H1 (cell line): ENCODE measurements around the gene STX4. TPM values are rescaled to one million over a fixed set of nuclear protein-coding genes. Genes with fewer than 3 reads are reported as not detected.

Source experiments
- KDM4A ChIP-seq: IDR thresholded peaks from one replicate; pipeline ENCODE4 v1.7.1; 2012; ENCODE audit warnings: low read depth, mild to moderate bottlenecking, moderate library complexity, low read length, inconsistent platforms; ENCODE audit not compliant: severe bottlenecking
- TEAD4 ChIP-seq: IDR thresholded peaks from 2 replicates; pipeline ENCODE4 v1.6.1; 2012; ENCODE audit warnings: low read depth, low read length, inconsistent platforms, mixed read lengths
- polyA plus RNA-seq, 7 experiments: library from polyadenylated mRNA; depleted of rRNA in 3 of 7; stranded (reverse) in 5 of 7; unstranded in 2 of 7; fragments of >200 nt in 5 of 7; fragments of 200-250 nt in 2 of 7; gene quantifications; 1 replicate in 5 of 7; 2 replicates in 1 of 7; 4 replicates in 1 of 7; pipeline versions ENCODE4 v1.2.1 to v1.2.3, GENCODE V29; 2011 to 2013; ENCODE audit warnings: missing spikeins in 2 of 7, mixed read lengths in 2 of 7
- total RNA-seq: library from RNA; stranded (reverse); fragmentation: NEBNext Ultra II Directional; extraction: Animal tissue kit (Norgen Biotek cat#: 25700); gene quantifications from 2 replicates; pipeline ENCODE4 v1.2.1, GENCODE V29; 2021
- TF ChIP-seq, protein P1 (sequence below): fragments of 300-600 bp; sonication (generic); IDR thresholded peaks from 2 replicates; pipeline ENCODE4 v1.7.1; 2012; ENCODE audit warnings: low read length, moderate library complexity, mild to moderate bottlenecking, inconsistent platforms; ENCODE audit not compliant: insufficient replicate concordance
- TF ChIP-seq, protein P2 (sequence below): IDR thresholded peaks from 2 replicates; pipeline ENCODE4 v1.6.1; 2011; ENCODE audit warnings: low read length, improper control_type of control experiment
- TF ChIP-seq, protein P3 (sequence below), 3 experiments: IDR thresholded peaks; 1 replicate in 2 of 3; 2 replicates in 1 of 3; pipeline versions ENCODE4 v1.5.1 to v1.6.1; 2011; ENCODE audit warnings: low read length in 3 of 3, mild to moderate bottlenecking in 3 of 3, inconsistent platforms in 2 of 3, low read depth in 1 of 3, moderate library complexity in 1 of 3; ENCODE audit not compliant: insufficient read depth in 1 of 3; ENCODE audit errors: control extremely low read depth in 1 of 3

Gene STX4
- total and polyA plus RNA-seq, 2 of the 8 experiments (the other 6 are each of a cell fraction or from before 2014, with no cell fraction given) = 25.8 to 32.3 TPM

DNA sequence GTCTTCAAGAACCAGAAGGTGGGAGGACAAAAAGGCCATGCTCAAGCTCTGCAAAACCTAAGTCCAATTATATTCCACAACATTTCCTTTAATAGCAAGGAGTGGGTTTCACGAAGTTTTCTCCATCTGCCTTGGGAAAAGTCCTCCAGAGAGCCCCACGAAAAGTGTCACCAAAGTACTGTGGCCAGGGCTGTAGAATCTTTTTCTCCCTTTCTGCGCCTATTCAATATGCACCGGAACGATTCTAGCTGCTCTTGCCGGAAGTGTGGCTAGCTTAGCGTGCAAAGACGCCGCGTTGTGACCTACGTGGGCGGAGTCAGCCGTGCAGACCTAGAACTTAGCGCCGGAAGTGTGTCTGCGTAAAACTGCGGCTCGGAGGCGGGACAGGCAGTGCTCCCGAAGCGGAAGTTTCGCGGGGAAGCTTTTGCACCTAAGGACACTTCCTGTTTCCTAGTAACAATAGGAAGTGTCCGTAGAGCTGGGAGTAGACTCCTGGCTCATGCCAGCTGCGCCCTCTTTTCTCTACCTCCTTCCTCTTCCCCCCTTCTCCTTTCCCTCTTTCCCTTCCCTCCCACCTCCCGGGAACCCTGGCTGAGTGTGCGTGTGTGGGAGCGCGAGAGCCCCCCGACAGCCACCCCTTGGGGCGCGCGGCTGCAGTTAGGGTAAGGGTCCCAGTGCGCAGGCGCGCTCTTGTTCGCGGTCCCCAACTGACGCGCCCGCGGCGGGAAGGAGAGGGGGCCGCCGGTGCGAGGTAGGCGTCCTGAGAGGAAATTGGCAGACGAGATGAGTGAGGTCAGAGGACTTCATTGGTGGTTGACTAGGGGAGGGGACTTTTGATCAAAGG lies 40.8 kb downstream of the STX4 start, which contains the start of the genes ZNF646 and ZNF668 (continued):
- TF ChIP-seq, protein P1, sequence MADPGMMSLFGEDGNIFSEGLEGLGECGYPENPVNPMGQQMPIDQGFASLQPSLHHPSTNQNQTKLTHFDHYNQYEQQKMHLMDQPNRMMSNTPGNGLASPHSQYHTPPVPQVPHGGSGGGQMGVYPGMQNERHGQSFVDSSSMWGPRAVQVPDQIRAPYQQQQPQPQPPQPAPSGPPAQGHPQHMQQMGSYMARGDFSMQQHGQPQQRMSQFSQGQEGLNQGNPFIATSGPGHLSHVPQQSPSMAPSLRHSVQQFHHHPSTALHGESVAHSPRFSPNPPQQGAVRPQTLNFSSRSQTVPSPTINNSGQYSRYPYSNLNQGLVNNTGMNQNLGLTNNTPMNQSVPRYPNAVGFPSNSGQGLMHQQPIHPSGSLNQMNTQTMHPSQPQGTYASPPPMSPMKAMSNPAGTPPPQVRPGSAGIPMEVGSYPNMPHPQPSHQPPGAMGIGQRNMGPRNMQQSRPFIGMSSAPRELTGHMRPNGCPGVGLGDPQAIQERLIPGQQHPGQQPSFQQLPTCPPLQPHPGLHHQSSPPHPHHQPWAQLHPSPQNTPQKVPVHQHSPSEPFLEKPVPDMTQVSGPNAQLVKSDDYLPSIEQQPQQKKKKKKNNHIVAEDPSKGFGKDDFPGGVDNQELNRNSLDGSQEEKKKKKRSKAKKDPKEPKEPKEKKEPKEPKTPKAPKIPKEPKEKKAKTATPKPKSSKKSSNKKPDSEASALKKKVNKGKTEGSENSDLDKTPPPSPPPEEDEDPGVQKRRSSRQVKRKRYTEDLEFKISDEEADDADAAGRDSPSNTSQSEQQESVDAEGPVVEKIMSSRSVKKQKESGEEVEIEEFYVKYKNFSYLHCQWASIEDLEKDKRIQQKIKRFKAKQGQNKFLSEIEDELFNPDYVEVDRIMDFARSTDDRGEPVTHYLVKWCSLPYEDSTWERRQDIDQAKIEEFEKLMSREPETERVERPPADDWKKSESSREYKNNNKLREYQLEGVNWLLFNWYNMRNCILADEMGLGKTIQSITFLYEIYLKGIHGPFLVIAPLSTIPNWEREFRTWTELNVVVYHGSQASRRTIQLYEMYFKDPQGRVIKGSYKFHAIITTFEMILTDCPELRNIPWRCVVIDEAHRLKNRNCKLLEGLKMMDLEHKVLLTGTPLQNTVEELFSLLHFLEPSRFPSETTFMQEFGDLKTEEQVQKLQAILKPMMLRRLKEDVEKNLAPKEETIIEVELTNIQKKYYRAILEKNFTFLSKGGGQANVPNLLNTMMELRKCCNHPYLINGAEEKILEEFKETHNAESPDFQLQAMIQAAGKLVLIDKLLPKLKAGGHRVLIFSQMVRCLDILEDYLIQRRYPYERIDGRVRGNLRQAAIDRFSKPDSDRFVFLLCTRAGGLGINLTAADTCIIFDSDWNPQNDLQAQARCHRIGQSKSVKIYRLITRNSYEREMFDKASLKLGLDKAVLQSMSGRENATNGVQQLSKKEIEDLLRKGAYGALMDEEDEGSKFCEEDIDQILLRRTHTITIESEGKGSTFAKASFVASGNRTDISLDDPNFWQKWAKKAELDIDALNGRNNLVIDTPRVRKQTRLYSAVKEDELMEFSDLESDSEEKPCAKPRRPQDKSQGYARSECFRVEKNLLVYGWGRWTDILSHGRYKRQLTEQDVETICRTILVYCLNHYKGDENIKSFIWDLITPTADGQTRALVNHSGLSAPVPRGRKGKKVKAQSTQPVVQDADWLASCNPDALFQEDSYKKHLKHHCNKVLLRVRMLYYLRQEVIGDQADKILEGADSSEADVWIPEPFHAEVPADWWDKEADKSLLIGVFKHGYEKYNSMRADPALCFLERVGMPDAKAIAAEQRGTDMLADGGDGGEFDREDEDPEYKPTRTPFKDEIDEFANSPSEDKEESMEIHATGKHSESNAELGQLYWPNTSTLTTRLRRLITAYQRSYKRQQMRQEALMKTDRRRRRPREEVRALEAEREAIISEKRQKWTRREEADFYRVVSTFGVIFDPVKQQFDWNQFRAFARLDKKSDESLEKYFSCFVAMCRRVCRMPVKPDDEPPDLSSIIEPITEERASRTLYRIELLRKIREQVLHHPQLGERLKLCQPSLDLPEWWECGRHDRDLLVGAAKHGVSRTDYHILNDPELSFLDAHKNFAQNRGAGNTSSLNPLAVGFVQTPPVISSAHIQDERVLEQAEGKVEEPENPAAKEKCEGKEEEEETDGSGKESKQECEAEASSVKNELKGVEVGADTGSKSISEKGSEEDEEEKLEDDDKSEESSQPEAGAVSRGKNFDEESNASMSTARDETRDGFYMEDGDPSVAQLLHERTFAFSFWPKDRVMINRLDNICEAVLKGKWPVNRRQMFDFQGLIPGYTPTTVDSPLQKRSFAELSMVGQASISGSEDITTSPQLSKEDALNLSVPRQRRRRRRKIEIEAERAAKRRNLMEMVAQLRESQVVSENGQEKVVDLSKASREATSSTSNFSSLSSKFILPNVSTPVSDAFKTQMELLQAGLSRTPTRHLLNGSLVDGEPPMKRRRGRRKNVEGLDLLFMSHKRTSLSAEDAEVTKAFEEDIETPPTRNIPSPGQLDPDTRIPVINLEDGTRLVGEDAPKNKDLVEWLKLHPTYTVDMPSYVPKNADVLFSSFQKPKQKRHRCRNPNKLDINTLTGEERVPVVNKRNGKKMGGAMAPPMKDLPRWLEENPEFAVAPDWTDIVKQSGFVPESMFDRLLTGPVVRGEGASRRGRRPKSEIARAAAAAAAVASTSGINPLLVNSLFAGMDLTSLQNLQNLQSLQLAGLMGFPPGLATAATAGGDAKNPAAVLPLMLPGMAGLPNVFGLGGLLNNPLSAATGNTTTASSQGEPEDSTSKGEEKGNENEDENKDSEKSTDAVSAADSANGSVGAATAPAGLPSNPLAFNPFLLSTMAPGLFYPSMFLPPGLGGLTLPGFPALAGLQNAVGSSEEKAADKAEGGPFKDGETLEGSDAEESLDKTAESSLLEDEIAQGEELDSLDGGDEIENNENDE = no peak
- TF ChIP-seq KDM4A = no peak
- TF ChIP-seq, protein P2, sequence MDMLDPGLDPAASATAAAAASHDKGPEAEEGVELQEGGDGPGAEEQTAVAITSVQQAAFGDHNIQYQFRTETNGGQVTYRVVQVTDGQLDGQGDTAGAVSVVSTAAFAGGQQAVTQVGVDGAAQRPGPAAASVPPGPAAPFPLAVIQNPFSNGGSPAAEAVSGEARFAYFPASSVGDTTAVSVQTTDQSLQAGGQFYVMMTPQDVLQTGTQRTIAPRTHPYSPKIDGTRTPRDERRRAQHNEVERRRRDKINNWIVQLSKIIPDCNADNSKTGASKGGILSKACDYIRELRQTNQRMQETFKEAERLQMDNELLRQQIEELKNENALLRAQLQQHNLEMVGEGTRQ = no peak
- TF ChIP-seq TEAD4 = no peak
- TF ChIP-seq, protein P3, sequence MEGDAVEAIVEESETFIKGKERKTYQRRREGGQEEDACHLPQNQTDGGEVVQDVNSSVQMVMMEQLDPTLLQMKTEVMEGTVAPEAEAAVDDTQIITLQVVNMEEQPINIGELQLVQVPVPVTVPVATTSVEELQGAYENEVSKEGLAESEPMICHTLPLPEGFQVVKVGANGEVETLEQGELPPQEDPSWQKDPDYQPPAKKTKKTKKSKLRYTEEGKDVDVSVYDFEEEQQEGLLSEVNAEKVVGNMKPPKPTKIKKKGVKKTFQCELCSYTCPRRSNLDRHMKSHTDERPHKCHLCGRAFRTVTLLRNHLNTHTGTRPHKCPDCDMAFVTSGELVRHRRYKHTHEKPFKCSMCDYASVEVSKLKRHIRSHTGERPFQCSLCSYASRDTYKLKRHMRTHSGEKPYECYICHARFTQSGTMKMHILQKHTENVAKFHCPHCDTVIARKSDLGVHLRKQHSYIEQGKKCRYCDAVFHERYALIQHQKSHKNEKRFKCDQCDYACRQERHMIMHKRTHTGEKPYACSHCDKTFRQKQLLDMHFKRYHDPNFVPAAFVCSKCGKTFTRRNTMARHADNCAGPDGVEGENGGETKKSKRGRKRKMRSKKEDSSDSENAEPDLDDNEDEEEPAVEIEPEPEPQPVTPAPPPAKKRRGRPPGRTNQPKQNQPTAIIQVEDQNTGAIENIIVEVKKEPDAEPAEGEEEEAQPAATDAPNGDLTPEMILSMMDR (IDR thresholded peaks at IDR 0.05; ENCODE audit: control extremely low read depth in 1 of 3, insufficient read depth in 1 of 3, low read depth in 1 of 3, low read length in 3 of 3) = no peak
